ENCODE data around the gene ATXN7L3B. TPM values are rescaled to one million over a fixed set of nuclear protein-coding genes. Genes with fewer than 3 reads are reported as not detected.

ATXN7L3B gene
- total RNA-seq, 3 donors from 2014 or later (not counting 1 experiment from before 2014, with no cell fraction given): 49.0 to 61.4 (median 51.6) TPM

DNA sequence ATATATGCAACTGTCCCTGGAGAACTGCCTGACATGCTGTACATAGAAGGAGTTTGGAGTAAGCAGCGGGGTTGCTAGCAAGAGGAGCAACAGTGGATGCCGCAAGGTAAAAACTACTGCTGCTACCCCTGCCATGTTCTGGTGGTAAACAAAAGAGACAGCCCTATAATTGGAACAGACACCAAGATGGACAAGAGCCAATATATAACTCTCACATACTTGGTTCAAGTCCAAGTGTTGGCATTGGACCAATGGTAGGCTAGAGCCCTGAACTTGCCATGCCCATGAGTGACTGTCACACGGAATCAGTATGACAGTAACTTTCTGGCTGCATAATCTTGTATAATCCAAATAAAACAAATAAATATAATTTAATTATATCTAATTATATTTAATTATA is 13.7 kb downstream of the ATXN7L3B start:
- Histone ChIP-seq H3K27me3 (ENCODE audit: control insufficient read depth, insufficient read depth, low read length) (no peaks in the 10 kb centered on the region), H3K9me3 (ENCODE audit: control insufficient read depth, insufficient read depth, low read length) (no peaks in the 10 kb centered on the region), H3K4me3 (ENCODE audit: low read length) (no peak overlapping the region), H3K27ac (ENCODE audit: low read length) (no peak overlapping the region), H3K4me1 (ENCODE audit: control insufficient read depth, insufficient read depth, low read length) (no peaks in the 10 kb centered on the region), H3K36me3 (ENCODE audit: control insufficient read depth, insufficient read depth, low read length) (no peaks in the 10 kb centered on the region)
- ATAC-seq (no peak), DNase-seq (no peak)
- H3K36me3 Mint-ChIP-seq: no peaks in the 10 kb centered on the region
- intact Hi-C loops (cut with micrococcal nuclease): no loop called here
- H3K4me3 Mint-ChIP-seq: no peak overlapping the region
- no peaks in the 10 kb centered on the region for H3K4me1 Mint-ChIP-seq
- WGBS (ENCODE audit: insufficient coverage): 100% methylated on average over 3 of the region's 3 CpGs
- H3K27me3 Mint-ChIP-seq (ENCODE audit: low read depth in 2 of 2): peaks cover 0 to 3% of the 10 kb centered on the region in 2 donors
- H3K9me3 Mint-ChIP-seq: no peaks in the 10 kb centered on the region
- TF ChIP-seq, protein P1, sequence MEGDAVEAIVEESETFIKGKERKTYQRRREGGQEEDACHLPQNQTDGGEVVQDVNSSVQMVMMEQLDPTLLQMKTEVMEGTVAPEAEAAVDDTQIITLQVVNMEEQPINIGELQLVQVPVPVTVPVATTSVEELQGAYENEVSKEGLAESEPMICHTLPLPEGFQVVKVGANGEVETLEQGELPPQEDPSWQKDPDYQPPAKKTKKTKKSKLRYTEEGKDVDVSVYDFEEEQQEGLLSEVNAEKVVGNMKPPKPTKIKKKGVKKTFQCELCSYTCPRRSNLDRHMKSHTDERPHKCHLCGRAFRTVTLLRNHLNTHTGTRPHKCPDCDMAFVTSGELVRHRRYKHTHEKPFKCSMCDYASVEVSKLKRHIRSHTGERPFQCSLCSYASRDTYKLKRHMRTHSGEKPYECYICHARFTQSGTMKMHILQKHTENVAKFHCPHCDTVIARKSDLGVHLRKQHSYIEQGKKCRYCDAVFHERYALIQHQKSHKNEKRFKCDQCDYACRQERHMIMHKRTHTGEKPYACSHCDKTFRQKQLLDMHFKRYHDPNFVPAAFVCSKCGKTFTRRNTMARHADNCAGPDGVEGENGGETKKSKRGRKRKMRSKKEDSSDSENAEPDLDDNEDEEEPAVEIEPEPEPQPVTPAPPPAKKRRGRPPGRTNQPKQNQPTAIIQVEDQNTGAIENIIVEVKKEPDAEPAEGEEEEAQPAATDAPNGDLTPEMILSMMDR (IDR thresholded peaks at IDR 0.05): no peak
- no peak overlapping the region for H3K27ac Mint-ChIP-seq

DNA sequence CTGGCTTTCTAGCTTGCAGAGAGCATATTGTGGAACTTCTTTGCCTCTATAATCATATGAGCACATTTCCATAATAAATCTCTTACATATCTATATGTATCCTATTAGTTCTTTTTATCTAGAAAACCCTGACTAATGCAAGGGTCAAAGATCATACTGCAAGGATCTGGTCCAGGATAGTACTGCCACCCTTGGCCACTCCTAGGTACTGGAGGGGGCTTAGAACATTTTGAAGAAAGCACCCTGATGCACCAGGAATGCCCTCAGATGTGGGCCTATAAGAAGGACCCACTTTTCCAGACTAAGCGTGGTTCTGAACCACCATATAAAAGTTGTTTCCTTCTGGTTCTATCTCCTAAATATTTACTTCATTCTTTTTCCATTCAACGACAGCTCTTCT is 14.6 kb downstream of the ATXN7L3B start:
- no peak for DNase-seq
- H3K27ac Mint-ChIP-seq: no peak overlapping the region
- intact Hi-C loops (cut with micrococcal nuclease): no loop called here
- no peak overlapping the region for H3K4me3 ChIP-seq (ENCODE audit: low read length)
- no peaks in the 10 kb centered on the region for H3K9me3 Mint-ChIP-seq
- no peak for ATAC-seq
- WGBS (ENCODE audit: insufficient coverage): 86% methylated on average over 1 of the region's 2 CpGs
- no peak overlapping the region for H3K27ac ChIP-seq (ENCODE audit: low read length)
- H3K36me3 ChIP-seq (ENCODE audit: control insufficient read depth, insufficient read depth, low read length): no peaks in the 10 kb centered on the region
- H3K27me3 Mint-ChIP-seq (ENCODE audit: low read depth in 2 of 2): peaks cover 0 to 3% of the 10 kb centered on the region in 2 donors
- no peaks in the 10 kb centered on the region for H3K9me3 ChIP-seq (ENCODE audit: control insufficient read depth, insufficient read depth, low read length)
- H3K27me3 ChIP-seq (ENCODE audit: control insufficient read depth, insufficient read depth, low read length): peaks cover 3% of the 10 kb centered on the region
- TF ChIP-seq, protein P1 (IDR thresholded peaks at IDR 0.05): no peak
- H3K4me1 Mint-ChIP-seq: no peaks in the 10 kb centered on the region
- no peaks in the 10 kb centered on the region for H3K36me3 Mint-ChIP-seq
- no peak overlapping the region for H3K4me3 Mint-ChIP-seq
- H3K4me1 ChIP-seq (ENCODE audit: control insufficient read depth, insufficient read depth, low read length): no peaks in the 10 kb centered on the region

DNA sequence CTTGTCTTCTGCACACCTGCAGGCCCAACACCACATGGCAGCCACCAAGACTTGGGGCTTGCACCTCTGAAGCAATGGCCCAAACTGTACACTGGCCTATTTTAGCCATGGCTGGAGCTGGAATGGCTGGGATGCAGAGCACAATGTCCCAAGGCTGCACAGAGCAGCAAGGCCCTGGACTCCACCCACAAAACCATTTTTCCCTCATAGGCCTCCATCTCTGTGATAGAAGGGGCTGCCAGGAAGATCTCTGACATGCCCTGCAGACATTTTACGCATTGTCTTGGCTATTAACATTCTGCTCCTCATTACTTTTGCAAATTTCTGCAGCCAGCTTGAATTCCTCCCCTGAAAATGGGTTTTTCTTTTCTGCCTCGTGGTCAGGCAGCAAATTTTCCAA is 22.1 kb downstream of the ATXN7L3B start:
- DNase-seq: no peak
- intact Hi-C loops (cut with micrococcal nuclease): no loop called here

DNA sequence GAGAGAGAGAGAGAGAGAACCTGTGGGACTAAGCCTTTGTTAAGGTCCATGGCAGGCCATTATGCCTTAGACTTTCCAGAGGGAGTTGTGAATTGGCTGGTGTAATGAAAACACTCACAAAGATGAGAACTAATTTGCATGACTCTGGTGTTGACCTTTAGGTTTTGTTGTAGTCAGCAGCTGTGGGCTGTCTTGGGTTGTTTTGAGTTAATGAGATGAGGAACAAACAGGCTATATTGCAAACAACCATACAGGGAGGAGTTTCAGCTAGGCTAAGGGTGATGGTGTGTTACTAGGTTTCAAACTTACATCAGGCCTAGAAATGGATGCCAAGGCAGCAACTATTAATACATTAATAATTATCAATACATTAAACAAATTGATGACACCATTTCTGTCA is 26.3 kb downstream of the ATXN7L3B start:
- ATAC-seq (no peak), DNase-seq (no peak)
- Histone ChIP-seq H3K9me3 (ENCODE audit: control insufficient read depth, insufficient read depth, low read length) (no peaks in the 10 kb centered on the region), H3K27me3 (ENCODE audit: control insufficient read depth, insufficient read depth, low read length) (peaks cover 3% of the 10 kb centered on the region), H3K36me3 (ENCODE audit: control insufficient read depth, insufficient read depth, low read length) (no peaks in the 10 kb centered on the region), H3K27ac (ENCODE audit: low read length) (no peak overlapping the region), H3K4me1 (ENCODE audit: control insufficient read depth, insufficient read depth, low read length) (no peaks in the 10 kb centered on the region), H3K4me3 (ENCODE audit: low read length) (no peak overlapping the region)
- no peak overlapping the region for H3K27ac Mint-ChIP-seq
- no peak overlapping the region for H3K4me3 Mint-ChIP-seq
- peaks cover 6 to 10% of the 10 kb centered on the region in 2 donors for H3K27me3 Mint-ChIP-seq (ENCODE audit: low read depth in 2 of 2)
- no peaks in the 10 kb centered on the region for H3K36me3 Mint-ChIP-seq
- no peaks in the 10 kb centered on the region for H3K4me1 Mint-ChIP-seq
- TF ChIP-seq, protein P1 (IDR thresholded peaks at IDR 0.05): no peak
- intact Hi-C loops (cut with micrococcal nuclease): no loop called here
- H3K9me3 Mint-ChIP-seq: no peaks in the 10 kb centered on the region

More for the DNA sequence above, 22.1 kb downstream of the ATXN7L3B start:
- Histone ChIP-seq H3K4me1 (ENCODE audit: control insufficient read depth, insufficient read depth, low read length) (no peaks in the 10 kb centered on the region), H3K36me3 (ENCODE audit: control insufficient read depth, insufficient read depth, low read length) (no peaks in the 10 kb centered on the region), H3K4me3 (ENCODE audit: low read length) (no peak overlapping the region), H3K27ac (ENCODE audit: low read length) (no peak overlapping the region), H3K27me3 (ENCODE audit: control insufficient read depth, insufficient read depth, low read length) (peaks cover 3% of the 10 kb centered on the region), H3K9me3 (ENCODE audit: control insufficient read depth, insufficient read depth, low read length) (no peaks in the 10 kb centered on the region)
- Mint-ChIP-seq H3K4me1 (no peaks in the 10 kb centered on the region), H3K36me3 (no peaks in the 10 kb centered on the region), H3K27me3 (ENCODE audit: low read depth in 2 of 2) (peaks cover 0 to 14% of the 10 kb centered on the region in 2 donors), H3K4me3 (no peak overlapping the region), H3K9me3 (no peaks in the 10 kb centered on the region), H3K27ac (no peak overlapping the region)
- 74% methylated on average over 2 of the region's 2 CpGs for WGBS (ENCODE audit: insufficient coverage)
- ATAC-seq: no peak
- TF ChIP-seq, protein P1 (IDR thresholded peaks at IDR 0.05): no peak
